Esophagus muscularis mucosa (tissue), 4 donors: Measurements from ENCODE around the gene PLA2G2E.

Experiments used
- EP300 ChIP-seq: sonication (generic); formaldehyde crosslinking; IDR thresholded peaks from one replicate; pipeline ENCODE4 v1.6.1; 2017; ENCODE audit warnings: antibody characterized with exemption
- POLR2A ChIP-seq: fragments of 450-650 bp; IDR thresholded peaks from one replicate; pipeline ENCODE4 v1.6.1; 2017; ENCODE audit warnings: antibody characterized with exemption, moderate library complexity, mild to moderate bottlenecking, low read depth
- TF ChIP-seq, protein P1 (sequence below), 3 experiments: fragments of 200-600 bp in 2 of 3; fragments of 450-650 bp in 1 of 3; sonication (generic) in 2 of 3; IDR thresholded peaks; one replicate each; pipeline ENCODE4 v1.5.1; 2017 to 2019; ENCODE audit warnings: antibody characterized with exemption in 3 of 3, mild to moderate bottlenecking in 2 of 3, moderate library complexity in 1 of 3

- TF ChIP-seq EP300: no peak
- no peak for TF ChIP-seq POLR2A
- TF ChIP-seq, protein P1, sequence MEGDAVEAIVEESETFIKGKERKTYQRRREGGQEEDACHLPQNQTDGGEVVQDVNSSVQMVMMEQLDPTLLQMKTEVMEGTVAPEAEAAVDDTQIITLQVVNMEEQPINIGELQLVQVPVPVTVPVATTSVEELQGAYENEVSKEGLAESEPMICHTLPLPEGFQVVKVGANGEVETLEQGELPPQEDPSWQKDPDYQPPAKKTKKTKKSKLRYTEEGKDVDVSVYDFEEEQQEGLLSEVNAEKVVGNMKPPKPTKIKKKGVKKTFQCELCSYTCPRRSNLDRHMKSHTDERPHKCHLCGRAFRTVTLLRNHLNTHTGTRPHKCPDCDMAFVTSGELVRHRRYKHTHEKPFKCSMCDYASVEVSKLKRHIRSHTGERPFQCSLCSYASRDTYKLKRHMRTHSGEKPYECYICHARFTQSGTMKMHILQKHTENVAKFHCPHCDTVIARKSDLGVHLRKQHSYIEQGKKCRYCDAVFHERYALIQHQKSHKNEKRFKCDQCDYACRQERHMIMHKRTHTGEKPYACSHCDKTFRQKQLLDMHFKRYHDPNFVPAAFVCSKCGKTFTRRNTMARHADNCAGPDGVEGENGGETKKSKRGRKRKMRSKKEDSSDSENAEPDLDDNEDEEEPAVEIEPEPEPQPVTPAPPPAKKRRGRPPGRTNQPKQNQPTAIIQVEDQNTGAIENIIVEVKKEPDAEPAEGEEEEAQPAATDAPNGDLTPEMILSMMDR (IDR thresholded peaks at IDR 0.05): no peak
These were observed 12.8 kb downstream of the PLA2G2E start for GRCh38 chr1:19910650-19911049.
